MM.1S (cell line): ENCODE results near the gene HSD17B10.

Experiments used
- CTCF ChIP-seq: fragments of 300-600 bp; sonication (generic); IDR thresholded peaks from 2 replicates; pipeline ENCODE4 v1.5.1; 2016; ENCODE audit warnings: antibody characterized with exemption, low read length, mixed read lengths
- EZH2 ChIP-seq: fragments of 300-600 bp; sonication (generic); optimal IDR thresholded peaks from 2 replicates; pipeline ENCODE3; 2017; ENCODE audit warnings: low read depth, mild to moderate bottlenecking, antibody characterized with exemption, low read length, mixed read lengths
- EZH2phosphoT487 ChIP-seq: fragments of 300-600 bp; sonication (generic); IDR thresholded peaks from 2 replicates; pipeline ENCODE4 v1.6.1; 2018; ENCODE audit warnings: antibody characterized with exemption, low read length

GRCh38 chrX:53438832-53439230 lies 4.7 kb upstream of the HSD17B10 start:
- no peak for TF ChIP-seq CTCF
- no peak for TF ChIP-seq EZH2
- TF ChIP-seq EZH2phosphoT487 = no peak
